ENCODE data around the gene ERP27. TPM values are rescaled to one million over a fixed set of nuclear protein-coding genes. Genes with fewer than 3 reads are reported as not detected.

The ERP27 gene
- total RNA-seq, 1 donor from 2014 or later: not detected

DNA sequence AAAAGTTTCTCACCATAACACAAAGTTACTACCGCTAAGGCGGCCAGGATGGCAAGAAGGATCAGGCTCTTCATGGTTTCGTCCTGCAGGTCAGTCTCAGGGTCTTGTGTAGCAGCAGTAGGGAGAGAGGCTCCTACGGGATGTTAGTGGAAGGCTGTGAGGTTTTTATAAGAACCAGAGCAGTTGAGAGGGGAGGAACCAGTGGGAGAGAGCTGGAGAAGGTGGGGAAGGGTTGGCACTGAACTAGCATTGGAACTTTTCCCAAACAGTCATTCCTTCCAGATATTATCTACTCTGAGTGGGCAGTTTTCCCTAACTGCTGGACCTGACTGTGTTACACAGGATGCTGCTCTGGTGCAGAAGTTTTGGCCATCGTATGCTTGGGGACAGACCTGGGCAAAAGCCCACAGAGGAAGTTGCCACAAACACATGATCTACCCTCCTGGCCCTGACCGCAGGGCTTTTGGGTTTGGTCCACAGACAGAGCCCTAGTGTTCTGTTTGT lies 52.6 kb downstream of the ERP27 start, which contains the start of gene MGP:
TSS of gene MGP (minus strand) at position 137 of the 504 bp plus-strand sequence. CDS start at position 74, 63 bp downstream.
- no peaks in the 10 kb centered on the region for H3K79me2 ChIP-seq (ENCODE audit: low read depth)
- no peaks in the 10 kb centered on the region for H4K20me1 ChIP-seq (ENCODE audit: low read depth)
- Mint-ChIP-seq H3K9me3 (peaks cover 1% of the 10 kb centered on the region), H3K27me3 (ENCODE audit: insufficient read depth, low read depth) (peaks cover 4% of the 10 kb centered on the region), H3K4me1 (no peaks in the 10 kb centered on the region), H3K4me3 (no peak within 1 kb of the TSS), H3K27ac (no peak within 1 kb of the TSS), H3K36me3 (no peaks in the 10 kb centered on the region)
- H3F3A ChIP-seq (ENCODE audit: low read depth): no peaks in the 10 kb centered on the region
- TF ChIP-seq EZH2phosphoT487 (IDR thresholded peaks at IDR 0.05): no peak
- TF ChIP-seq, protein P1, sequence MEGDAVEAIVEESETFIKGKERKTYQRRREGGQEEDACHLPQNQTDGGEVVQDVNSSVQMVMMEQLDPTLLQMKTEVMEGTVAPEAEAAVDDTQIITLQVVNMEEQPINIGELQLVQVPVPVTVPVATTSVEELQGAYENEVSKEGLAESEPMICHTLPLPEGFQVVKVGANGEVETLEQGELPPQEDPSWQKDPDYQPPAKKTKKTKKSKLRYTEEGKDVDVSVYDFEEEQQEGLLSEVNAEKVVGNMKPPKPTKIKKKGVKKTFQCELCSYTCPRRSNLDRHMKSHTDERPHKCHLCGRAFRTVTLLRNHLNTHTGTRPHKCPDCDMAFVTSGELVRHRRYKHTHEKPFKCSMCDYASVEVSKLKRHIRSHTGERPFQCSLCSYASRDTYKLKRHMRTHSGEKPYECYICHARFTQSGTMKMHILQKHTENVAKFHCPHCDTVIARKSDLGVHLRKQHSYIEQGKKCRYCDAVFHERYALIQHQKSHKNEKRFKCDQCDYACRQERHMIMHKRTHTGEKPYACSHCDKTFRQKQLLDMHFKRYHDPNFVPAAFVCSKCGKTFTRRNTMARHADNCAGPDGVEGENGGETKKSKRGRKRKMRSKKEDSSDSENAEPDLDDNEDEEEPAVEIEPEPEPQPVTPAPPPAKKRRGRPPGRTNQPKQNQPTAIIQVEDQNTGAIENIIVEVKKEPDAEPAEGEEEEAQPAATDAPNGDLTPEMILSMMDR (IDR thresholded peaks at IDR 0.05): no peak
- no peak for TF ChIP-seq EZH2 (IDR thresholded peaks at IDR 0.05)
- no peak within 1 kb of the TSS for H3K27ac ChIP-seq
- no peak for DNase-seq (ENCODE audit: low spot score)
- no peaks in the 10 kb centered on the region for H3K36me3 ChIP-seq
- no peaks in the 10 kb centered on the region for H3K9me3 ChIP-seq (ENCODE audit: low read depth)
- H3K4me1 ChIP-seq: no peaks in the 10 kb centered on the region
- no peak within 1 kb of the TSS for H2AFZ ChIP-seq (replicated peaks)
- no peak within 1 kb of the TSS for H3K9ac ChIP-seq
- H3K4me2 ChIP-seq: no peak within 1 kb of the TSS
- H3K4me3 ChIP-seq: no peak within 1 kb of the TSS
- H3K27me3 ChIP-seq: no peaks in the 10 kb centered on the region

DNA sequence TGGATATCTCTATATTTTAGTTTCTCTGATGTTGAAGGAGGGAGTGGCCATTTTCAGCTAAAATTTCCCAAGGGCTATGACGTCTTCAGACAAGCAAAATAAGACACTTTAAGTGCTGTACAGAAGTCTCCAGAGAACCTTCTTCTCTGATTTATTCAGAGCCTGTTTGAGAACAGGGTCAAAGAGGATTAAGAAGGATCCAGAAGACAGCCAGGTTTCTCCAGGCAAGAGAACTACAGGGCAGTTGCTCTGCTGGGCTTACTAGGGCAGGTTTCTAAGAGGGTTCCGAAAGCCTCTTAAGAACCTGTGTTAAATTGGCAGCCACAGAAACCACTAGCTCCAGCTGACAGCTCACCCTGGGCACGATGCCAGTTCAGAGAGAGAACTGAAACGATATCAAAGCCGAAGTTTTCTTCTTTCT lies 53.9 kb downstream of the ERP27 start:
- no peak overlapping the region for H3K4me2 ChIP-seq
- no peaks in the 10 kb centered on the region for H3K27me3 ChIP-seq
- Mint-ChIP-seq H3K36me3 (no peaks in the 10 kb centered on the region), H3K27me3 (ENCODE audit: insufficient read depth, low read depth) (peaks cover 4% of the 10 kb centered on the region), H3K9me3 (peaks cover 1% of the 10 kb centered on the region), H3K4me1 (no peaks in the 10 kb centered on the region), H3K27ac (no peak overlapping the region), H3K4me3 (no peak overlapping the region)
- H3K9ac ChIP-seq: no peak overlapping the region
- no peak overlapping the region for H3K4me3 ChIP-seq
- TF ChIP-seq EZH2 (IDR thresholded peaks at IDR 0.05) (no peak), EZH2phosphoT487 (IDR thresholded peaks at IDR 0.05) (no peak)
- TF ChIP-seq, protein P1 (IDR thresholded peaks at IDR 0.05): no peak
- no peaks in the 10 kb centered on the region for H4K20me1 ChIP-seq (ENCODE audit: low read depth)
- no peaks in the 10 kb centered on the region for H3K36me3 ChIP-seq
- H3K4me1 ChIP-seq: no peaks in the 10 kb centered on the region
- no peaks in the 10 kb centered on the region for H3F3A ChIP-seq (ENCODE audit: low read depth)
- no peak for DNase-seq (ENCODE audit: low spot score)
- H2AFZ ChIP-seq (replicated peaks): no peak overlapping the region
- no peak overlapping the region for H3K27ac ChIP-seq
- H3K9me3 ChIP-seq (ENCODE audit: low read depth): no peaks in the 10 kb centered on the region
- no peaks in the 10 kb centered on the region for H3K79me2 ChIP-seq (ENCODE audit: low read depth)

DNA sequence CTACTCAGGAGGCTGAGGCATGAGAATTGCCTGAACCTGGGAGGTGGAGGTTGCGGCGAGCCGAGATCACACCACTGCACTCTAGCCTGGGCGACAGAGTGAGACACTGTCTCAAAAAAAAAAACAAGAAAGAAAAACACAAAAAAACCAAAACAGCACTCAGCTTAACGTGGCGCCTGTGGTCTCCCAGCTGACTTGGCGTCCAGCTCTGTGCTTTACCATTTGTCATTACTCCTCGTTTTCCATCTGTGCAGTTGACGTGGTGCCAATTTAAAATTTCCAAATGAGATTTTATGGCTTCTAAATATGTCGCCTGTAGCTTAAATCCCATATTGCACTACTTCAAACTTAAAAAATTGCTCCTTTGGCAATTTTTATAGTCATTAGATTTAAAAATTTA lies 54.7 kb downstream of the ERP27 start:
- H3K36me3 Mint-ChIP-seq: no peaks in the 10 kb centered on the region
- H3K9me3 ChIP-seq (ENCODE audit: low read depth): no peaks in the 10 kb centered on the region
- no peak overlapping the region for H2AFZ ChIP-seq (replicated peaks)
- H3K9ac ChIP-seq: no peak overlapping the region
- H3K9me3 Mint-ChIP-seq: peaks cover 1% of the 10 kb centered on the region
- no peak for TF ChIP-seq EZH2 (IDR thresholded peaks at IDR 0.05)
- no peak for TF ChIP-seq EZH2phosphoT487 (IDR thresholded peaks at IDR 0.05)
- TF ChIP-seq, protein P1 (IDR thresholded peaks at IDR 0.05): no peak
- no peaks in the 10 kb centered on the region for H3F3A ChIP-seq (ENCODE audit: low read depth)
- H3K27me3 ChIP-seq: no peaks in the 10 kb centered on the region
- no peak overlapping the region for H3K4me3 Mint-ChIP-seq
- no peak overlapping the region for H3K4me2 ChIP-seq
- H3K27ac ChIP-seq: no peak overlapping the region
- no peak overlapping the region for H3K27ac Mint-ChIP-seq
- H3K79me2 ChIP-seq (ENCODE audit: low read depth): no peaks in the 10 kb centered on the region
- DNase-seq (ENCODE audit: low spot score): no peak
- H3K36me3 ChIP-seq: no peaks in the 10 kb centered on the region
- no peaks in the 10 kb centered on the region for H3K4me1 ChIP-seq
- no peaks in the 10 kb centered on the region for H4K20me1 ChIP-seq (ENCODE audit: low read depth)
- peaks cover 4% of the 10 kb centered on the region for H3K27me3 Mint-ChIP-seq (ENCODE audit: insufficient read depth, low read depth)
- H3K4me1 Mint-ChIP-seq: no peaks in the 10 kb centered on the region
- no peak overlapping the region for H3K4me3 ChIP-seq

All from neural progenitor cell (in vitro differentiated cells).